Stimulated activated CD4-positive, alpha-beta T cell treated with anti-CD3 and anti-CD28 coated beads, Interleukin-15, amount 100 ng/mL, for 24 hours (primary cell): ENCODE data around the gene ALLC.

Source experiments
- DNase-seq: peaks from one replicate; pipeline ENCODE4 v3.0.0-alpha.2; 2020

The ALLC gene

GRCh38 chr2:3727397-3728045 lies 69.5 kb downstream of the ALLC start:
- no peak for DNase-seq

- DNase-seq, result no peak
Observed at GRCh38 chr2:3728104-3729054, 70.4 kb downstream of the ALLC start.

- DNase-seq, result no peak
Observed at GRCh38 chr2:3729055-3729448, 71.1 kb downstream of the ALLC start.

- DNase-seq, result no peak
Observed at GRCh38 chr2:3729786-3730185, 71.8 kb downstream of the ALLC start.

GRCh38 chr2:3730646-3731045 lies 72.6 kb downstream of the ALLC start:
- DNase-seq, result no peak

GRCh38 chr2:3731829-3732228 lies 73.8 kb downstream of the ALLC start:
- DNase-seq, result no peak

- DNase-seq, result no peak
Observed at GRCh38 chr2:3736112-3736511, 78.1 kb downstream of the ALLC start.

- no peak for DNase-seq
Observed at GRCh38 chr2:3737128-3737527, 79.1 kb downstream of the ALLC start.

- peak; percentile 27 for DNase-seq
Observed at GRCh38 chr2:3738454-3738853, 80.5 kb downstream of the ALLC start.

GRCh38 chr2:3739313-3739712 lies 81.3 kb downstream of the ALLC start:
- DNase-seq, result no peak

GRCh38 chr2:3741396-3741795 lies 83.4 kb downstream of the ALLC start:
- DNase-seq, result no peak

GRCh38 chr2:3741867-3742602 lies 84.0 kb downstream of the ALLC start:
- no peak for DNase-seq

GRCh38 chr2:3742743-3743508 lies 84.9 kb downstream of the ALLC start:
- no peak for DNase-seq

- no peak for DNase-seq
Observed at GRCh38 chr2:3743951-3744555, 86.1 kb downstream of the ALLC start.

- no peak for DNase-seq
Observed at GRCh38 chr2:3745920-3746319, 87.9 kb downstream of the ALLC start.

GRCh38 chr2:3747032-3747654 lies 89.1 kb downstream of the ALLC start:
- no peak for DNase-seq

GRCh38 chr2:3747826-3748225 lies 89.8 kb downstream of the ALLC start:
- no peak for DNase-seq

GRCh38 chr2:3749201-3749600 lies 91.2 kb downstream of the ALLC start:
- no peak for DNase-seq

- no peak for DNase-seq
Observed at GRCh38 chr2:3751251-3751650, 93.3 kb downstream of the ALLC start.

- no peak for DNase-seq
Observed at GRCh38 chr2:3751806-3752205, 93.8 kb downstream of the ALLC start.
